SK-N-SH (cell line): Measurements from ENCODE around the gene POU3F3.

Experiments
- EZH2phosphoT487 ChIP-seq: fragments of 200-600 bp; sonication (generic); IDR thresholded peaks from 2 replicates; pipeline ENCODE4 v1.6.1; 2017; ENCODE audit warnings: low read depth, mixed run types, mild to moderate bottlenecking, antibody characterized with exemption, moderate library complexity, borderline replicate concordance
- MXI1 ChIP-seq: IDR thresholded peaks from 2 replicates; pipeline ENCODE4 v1.6.1; 2012; ENCODE audit warnings: mild to moderate bottlenecking, low read depth, low read length, improper control_type of control experiment
- RAD21 ChIP-seq: IDR thresholded peaks from 2 replicates; pipeline ENCODE4 v1.6.1; 2012; ENCODE audit warnings: mild to moderate bottlenecking, low read length
- RCOR1 ChIP-seq: fragments of 150-350 bp; IDR thresholded peaks from 2 replicates; pipeline ENCODE4 v1.6.1; 2017; ENCODE audit warnings: antibody characterized with exemption, low read length
- RFX5 ChIP-seq: IDR thresholded peaks from 2 replicates; pipeline ENCODE4 v1.6.1; 2012; ENCODE audit warnings: mild to moderate bottlenecking, improper control_type of control experiment, low read length
- RXRA ChIP-seq: IDR thresholded peaks from 2 replicates; pipeline ENCODE4 v1.4.0; 2012; ENCODE audit warnings: low read depth, mild to moderate bottlenecking, borderline replicate concordance
- SIN3A ChIP-seq: IDR thresholded peaks from 2 replicates; pipeline ENCODE4 v1.6.1; 2012; ENCODE audit warnings: low read depth, mild to moderate bottlenecking, low read length, moderate library complexity, borderline replicate concordance
- TF ChIP-seq, protein P1 (sequence below): fragments of 200-600 bp; sonication (generic); IDR thresholded peaks from 2 replicates; pipeline ENCODE4 v1.6.1; 2017; ENCODE audit warnings: antibody characterized with exemption, mild to moderate bottlenecking, moderate library complexity
- TF ChIP-seq, protein P2 (sequence below): IDR thresholded peaks from 2 replicates; pipeline ENCODE4 v1.4.0; 2012; ENCODE audit warnings: low read depth, borderline replicate concordance
- TF ChIP-seq, protein P3 (sequence below): IDR thresholded peaks from 2 replicates; pipeline ENCODE4 v1.4.0; 2012; ENCODE audit warnings: low read depth

DNA sequence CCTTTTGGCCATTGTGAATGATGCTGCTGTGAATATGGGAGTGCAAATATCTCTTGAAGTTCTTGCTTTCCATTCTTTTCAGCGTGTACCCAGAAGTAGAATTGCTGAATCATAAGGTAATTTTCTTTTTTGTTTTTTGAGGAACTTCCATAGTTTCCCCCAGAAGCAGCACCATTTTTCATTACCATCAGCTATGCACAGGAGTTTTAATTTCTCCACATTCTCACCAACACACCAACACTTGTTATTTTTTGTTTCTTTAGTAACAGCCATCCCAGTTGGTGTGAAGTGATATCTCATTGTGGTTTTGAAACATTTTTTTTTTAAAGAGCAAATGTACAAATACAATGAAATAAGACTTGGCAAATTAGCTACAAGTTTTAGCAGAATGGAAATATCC is 21.3 kb downstream of the POU3F3 start:
- TF ChIP-seq SIN3A (no peak), RFX5 (no peak), RXRA (no peak), EZH2phosphoT487 (no peak), RCOR1 (no peak), MXI1 (no peak), RAD21 (no peak)
- TF ChIP-seq, protein P1, sequence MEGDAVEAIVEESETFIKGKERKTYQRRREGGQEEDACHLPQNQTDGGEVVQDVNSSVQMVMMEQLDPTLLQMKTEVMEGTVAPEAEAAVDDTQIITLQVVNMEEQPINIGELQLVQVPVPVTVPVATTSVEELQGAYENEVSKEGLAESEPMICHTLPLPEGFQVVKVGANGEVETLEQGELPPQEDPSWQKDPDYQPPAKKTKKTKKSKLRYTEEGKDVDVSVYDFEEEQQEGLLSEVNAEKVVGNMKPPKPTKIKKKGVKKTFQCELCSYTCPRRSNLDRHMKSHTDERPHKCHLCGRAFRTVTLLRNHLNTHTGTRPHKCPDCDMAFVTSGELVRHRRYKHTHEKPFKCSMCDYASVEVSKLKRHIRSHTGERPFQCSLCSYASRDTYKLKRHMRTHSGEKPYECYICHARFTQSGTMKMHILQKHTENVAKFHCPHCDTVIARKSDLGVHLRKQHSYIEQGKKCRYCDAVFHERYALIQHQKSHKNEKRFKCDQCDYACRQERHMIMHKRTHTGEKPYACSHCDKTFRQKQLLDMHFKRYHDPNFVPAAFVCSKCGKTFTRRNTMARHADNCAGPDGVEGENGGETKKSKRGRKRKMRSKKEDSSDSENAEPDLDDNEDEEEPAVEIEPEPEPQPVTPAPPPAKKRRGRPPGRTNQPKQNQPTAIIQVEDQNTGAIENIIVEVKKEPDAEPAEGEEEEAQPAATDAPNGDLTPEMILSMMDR = no peak
- TF ChIP-seq, protein P2, sequence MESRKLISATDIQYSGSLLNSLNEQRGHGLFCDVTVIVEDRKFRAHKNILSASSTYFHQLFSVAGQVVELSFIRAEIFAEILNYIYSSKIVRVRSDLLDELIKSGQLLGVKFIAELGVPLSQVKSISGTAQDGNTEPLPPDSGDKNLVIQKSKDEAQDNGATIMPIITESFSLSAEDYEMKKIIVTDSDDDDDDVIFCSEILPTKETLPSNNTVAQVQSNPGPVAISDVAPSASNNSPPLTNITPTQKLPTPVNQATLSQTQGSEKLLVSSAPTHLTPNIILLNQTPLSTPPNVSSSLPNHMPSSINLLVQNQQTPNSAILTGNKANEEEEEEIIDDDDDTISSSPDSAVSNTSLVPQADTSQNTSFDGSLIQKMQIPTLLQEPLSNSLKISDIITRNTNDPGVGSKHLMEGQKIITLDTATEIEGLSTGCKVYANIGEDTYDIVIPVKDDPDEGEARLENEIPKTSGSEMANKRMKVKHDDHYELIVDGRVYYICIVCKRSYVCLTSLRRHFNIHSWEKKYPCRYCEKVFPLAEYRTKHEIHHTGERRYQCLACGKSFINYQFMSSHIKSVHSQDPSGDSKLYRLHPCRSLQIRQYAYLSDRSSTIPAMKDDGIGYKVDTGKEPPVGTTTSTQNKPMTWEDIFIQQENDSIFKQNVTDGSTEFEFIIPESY = no peak
- TF ChIP-seq, protein P3, sequence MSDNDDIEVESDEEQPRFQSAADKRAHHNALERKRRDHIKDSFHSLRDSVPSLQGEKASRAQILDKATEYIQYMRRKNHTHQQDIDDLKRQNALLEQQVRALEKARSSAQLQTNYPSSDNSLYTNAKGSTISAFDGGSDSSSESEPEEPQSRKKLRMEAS = no peak
